Skin of body (tissue), 2 donors: Measurements from ENCODE around the gene NTN3. TPM values are rescaled to one million over a fixed set of nuclear protein-coding genes. Genes with fewer than 3 reads are reported as not detected.

Experiments used
- DNase-seq: peaks from one replicate; lab custom pipeline; 2025; lab: John Stamatoyannopoulos, UW
- total RNA-seq: library from RNA; depleted of rRNA; stranded (reverse); fragments of >200 nt; gene quantifications from one replicate; pipeline ENCODE4 v1.2.3, GENCODE V29; 2014

NTN3 gene
- total RNA-seq, 1 donor from 2014 or later, result 3.4 TPM

DNA sequence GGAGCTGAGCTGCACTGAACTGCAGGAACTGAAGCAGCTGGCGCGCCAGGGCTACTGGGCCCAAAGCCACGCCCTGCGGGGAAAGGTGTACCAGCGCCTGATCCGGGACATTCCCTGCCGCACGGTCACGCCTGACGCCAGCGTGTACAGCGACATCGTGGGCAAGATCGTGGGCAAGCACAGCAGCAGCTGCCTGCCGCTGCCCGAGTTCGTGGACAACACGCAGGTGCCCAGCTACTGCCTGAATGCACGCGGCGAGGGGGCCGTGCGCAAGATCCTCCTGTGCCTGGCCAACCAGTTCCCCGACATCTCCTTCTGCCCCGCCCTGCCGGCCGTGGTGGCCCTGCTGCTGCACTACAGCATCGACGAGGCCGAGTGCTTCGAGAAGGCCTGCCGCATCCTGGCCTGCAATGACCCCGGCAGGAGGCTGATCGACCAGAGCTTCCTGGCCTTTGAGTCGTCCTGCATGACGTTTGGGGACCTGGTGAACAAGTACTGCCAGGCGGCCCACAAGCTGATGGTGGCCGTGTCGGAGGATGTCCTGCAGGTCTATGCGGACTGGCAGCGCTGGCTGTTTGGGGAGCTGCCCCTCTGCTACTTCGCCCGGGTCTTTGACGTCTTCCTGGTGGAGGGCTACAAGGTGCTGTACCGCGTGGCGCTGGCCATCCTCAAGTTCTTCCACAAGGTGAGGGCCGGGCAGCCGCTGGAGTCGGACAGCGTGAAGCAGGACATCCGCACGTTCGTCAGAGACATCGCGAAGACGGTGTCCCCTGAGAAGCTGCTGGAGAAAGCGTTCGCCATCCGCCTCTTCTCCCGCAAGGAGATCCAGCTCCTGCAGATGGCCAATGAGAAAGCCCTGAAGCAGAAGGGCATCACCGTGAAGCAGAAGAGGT lies 25.4 kb downstream of the NTN3 start:
- DNase-seq, result no peak

- DNase-seq, result no peak
Observed at GRCh38 chr16:2497116-2497630, 26.1 kb downstream of the NTN3 start.

DNA sequence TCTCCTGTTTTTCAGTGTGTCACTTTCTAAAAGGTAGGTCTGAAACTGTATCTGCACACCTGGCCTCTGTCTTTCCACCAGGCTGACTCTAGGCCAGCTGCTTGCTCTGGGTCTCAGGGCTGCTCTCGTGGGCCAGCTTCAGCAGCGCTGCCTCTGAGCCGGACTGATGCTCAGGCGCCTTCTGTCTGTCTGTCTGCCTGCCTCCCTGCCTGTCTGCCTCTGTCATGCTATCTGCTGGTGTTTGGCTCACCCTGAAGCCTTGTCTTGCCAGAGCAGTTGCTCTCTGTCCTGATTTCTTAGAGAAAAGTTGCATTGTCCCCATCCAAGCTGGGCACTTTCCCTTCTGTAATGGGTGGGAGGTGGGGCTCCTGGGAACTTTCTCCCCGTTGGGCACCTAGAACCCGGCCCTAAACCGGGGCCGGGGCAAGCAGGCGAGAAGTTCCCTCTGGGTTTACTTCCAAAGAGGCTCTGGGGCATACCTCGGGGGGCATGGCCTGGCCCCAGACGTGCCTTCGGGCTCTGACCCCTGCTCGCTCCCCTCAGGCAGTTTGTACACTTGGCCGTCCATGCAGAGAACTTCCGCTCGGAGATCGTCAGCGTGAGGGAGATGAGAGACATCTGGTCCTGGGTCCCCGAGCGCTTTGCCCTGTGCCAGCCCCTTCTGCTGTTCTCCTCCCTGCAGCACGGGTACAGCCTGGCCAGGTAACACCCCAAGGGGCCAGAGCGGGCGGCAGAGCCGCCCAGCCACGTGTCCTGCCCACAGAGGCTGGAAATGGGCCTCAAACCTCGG lies 26.8 kb downstream of the NTN3 start:
- DNase-seq, result no peak

GRCh38 chr16:2498531-2499253 lies 27.6 kb downstream of the NTN3 start:
- DNase-seq, result no peak

- no peak for DNase-seq
Observed at GRCh38 chr16:2499454-2499853, 28.4 kb downstream of the NTN3 start.

DNA sequence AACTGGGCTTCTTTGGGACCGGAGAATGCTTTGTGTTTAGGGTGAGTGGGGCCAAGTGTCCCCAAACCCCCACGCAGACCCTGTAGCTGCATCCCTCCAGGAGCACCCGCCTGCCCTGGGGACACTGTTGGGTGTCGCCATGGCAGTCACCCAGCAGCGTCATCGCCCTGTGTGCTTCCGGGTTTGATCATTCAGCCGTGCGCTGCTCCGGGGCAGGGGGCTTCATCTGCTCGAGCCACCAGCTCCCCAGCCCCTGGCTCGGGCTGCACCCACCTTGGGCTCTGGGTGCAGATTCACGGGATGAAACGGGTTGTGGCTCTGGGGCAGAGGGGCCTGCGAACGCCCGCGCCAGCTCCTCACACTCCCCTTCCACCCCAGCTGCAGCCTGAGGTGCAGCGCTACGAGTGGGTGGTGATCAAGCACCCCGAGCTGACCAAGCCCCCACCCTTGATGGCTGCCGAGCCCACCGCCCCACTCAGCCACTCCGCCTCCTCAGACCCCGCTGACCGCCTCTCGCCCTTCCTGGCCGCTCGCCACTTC lies 28.9 kb downstream of the NTN3 start:
- DNase-seq, result no peak

DNA sequence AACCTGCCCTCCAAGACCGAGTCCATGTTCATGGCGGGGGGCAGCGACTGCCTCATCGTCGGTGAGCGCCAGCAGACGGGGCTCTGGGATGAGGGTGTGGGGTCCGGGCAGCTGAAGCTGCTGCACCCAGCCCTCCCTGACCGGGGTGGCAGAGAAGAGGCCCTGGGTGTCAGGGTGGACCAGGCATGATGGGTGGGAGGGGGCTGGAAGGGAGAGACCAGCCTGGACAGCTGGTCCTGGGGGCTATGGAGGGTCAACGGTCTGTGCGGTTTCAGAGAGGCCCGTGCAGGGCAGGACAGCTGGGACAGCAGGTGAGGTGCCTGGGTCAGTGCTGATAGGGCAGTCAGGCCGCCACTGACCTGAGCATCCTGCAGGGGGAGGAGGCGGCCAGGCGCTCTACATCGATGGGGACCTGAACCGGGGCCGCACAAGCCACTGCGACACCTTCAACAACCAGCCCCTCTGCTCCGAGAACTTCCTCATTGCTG lies 29.4 kb downstream of the NTN3 start:
- no peak for DNase-seq

- DNase-seq, result peak; percentile 72
Observed at GRCh38 chr16:2500918-2501750, 30.0 kb downstream of the NTN3 start.

DNA sequence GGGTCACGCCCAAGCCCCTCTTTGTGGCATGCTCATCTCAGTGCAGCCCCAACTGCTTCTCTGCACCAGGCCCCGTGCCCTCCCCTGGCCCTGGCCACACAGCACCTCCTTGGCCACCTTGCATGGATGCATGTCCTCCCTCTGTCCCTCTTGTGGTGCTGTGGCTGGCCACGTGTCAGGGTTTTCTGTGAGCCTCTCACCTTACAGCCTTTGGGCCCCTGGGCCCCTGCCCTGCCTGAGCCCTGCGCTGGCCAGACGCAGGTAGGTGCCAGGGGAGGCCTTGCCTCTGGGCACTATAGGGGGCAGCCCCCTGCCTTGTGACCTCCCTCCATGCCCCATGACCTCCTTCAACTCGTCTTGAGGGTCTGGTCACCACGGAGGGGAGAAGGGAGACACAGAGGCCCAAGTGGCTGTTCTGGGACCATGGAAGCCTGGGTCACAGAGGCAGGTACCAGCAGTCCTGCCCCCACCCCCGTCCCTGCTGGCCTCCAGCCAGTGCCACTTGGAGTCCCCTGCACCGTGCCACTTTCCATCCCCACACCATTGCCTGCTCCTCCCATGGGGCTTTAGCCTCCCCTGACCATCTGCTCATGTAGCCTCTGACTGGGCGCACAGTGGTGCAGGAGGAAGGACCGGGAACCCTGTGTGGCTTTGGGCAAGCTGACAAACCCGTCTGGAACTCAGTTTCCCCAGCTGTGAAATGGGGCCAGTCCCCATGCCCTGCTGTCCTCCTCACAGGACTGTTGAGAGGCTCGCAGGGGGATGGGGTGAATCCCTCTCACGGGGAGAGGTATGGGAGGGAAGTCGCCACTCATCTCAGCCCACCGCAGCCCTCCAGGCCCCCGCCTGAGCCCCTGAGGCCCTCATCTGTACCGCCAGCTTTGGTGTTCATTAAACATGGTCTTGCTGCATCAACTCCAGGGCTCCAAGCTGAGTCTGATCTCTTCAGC lies 31.1 kb downstream of the NTN3 start:
- DNase-seq, result no peak

GRCh38 chr16:2505695-2506094 lies 34.6 kb downstream of the NTN3 start:
- no peak for DNase-seq

DNA sequence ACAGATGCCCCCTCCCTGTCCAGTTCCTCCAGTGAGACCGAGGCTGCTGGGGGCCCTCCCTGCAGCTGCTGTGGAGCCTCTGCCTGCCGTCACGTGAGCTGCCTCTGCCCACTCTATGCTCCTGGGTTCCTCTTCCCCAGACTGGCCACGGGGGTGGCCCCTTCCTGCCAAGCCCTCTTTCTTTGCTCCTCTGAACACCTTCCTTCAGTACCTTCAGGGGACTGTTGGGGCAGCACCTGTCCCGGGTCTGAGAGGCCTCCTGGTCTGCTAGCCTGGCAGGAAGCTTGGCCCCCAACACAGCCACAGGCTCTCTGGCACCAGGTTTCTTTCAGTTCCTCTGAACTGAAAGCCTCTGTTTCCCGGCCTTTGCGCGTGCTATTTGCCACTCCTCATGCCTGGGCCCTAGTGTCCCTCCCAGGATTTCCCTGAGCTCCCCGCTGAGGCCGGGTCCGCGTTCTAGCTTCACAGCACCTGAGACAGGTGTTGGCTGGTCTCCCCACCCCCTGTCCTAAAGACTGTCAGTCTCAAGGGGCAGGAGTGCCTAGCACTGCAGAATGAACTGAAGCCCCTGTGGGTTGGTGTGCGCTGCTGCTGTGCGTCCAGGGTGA lies 36.1 kb downstream of the NTN3 start:
- no peak for DNase-seq

DNA sequence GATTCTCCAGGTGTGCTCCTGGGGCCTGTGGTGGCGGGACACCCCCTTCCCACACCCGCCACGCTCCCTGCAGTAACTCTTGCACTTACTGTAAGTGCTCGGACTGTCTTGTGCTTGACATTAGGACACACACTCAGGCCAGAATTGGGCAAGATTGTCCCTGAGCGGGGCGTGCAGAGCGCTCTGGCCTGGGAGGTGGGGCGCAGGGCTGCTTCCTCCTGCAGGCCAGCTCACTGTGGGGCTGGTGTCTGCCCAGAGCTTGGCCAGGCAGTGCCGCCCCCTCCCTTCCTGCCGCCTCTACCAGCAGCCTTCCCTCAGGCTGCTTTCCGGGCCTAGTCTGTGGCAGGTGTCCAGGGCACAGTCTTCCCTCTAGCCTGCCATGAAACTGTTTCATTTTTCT lies 36.6 kb downstream of the NTN3 start:
- no peak for DNase-seq

DNA sequence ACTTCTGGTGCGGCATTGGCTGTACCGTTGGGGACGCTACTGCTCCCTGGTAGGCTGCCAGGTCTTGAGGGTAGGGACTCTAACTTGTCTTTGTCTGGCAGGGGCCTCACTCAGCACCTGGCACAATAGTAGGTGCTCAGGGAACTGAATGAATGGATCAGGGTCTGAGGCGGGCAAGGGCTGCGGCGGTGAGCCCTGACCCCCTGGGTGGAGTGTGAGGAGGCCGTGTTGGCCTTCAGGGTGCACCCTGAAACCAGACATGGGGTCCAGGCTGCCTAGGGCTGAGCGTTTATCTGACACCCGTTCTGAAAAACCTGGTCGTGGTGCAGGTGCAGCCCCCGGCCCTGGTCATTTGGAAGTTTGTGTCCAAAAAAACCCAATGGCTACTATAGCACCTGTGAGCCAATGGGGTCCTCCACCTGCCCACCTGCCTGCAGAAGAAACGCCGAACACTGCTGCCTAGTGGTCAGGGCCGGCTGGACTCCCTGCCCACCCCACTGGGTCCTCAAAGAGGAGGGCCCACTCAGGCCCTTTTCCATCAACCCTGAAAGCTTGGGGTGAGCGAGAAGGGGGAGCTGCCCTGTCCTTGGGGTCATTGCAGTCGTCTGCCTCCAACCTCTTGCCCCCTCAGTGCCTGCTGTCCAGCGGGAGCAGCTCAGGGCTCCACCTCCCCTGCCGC lies 37.8 kb downstream of the NTN3 start:
- DNase-seq, result no peak

- no peak for DNase-seq
Observed at GRCh38 chr16:2511128-2511800, 40.2 kb downstream of the NTN3 start.

GRCh38 chr16:2511996-2512734 lies 41.1 kb downstream of the NTN3 start:
- no peak for DNase-seq

- DNase-seq, result no peak
Observed at GRCh38 chr16:2512735-2513404, 41.8 kb downstream of the NTN3 start.
